22Rv1 (cell line): ENCODE measurements around the gene OR4B1.

Experiments
- H3K27ac ChIP-seq: fragments of 450-650 bp; 2 replicates; pipeline ENCODE4 v1.5.1; 2017
- ZFX ChIP-seq: fragments of 450-650 bp; IDR thresholded peaks from 2 replicates; pipeline ENCODE4 v1.6.1; 2017; ENCODE audit warnings: antibody characterized with exemption, borderline replicate concordance
- TF ChIP-seq, protein P1 (sequence below): fragments of 450-650 bp; IDR thresholded peaks from 2 replicates; pipeline ENCODE4 v1.5.1; 2017; ENCODE audit warnings: mild to moderate bottlenecking

OR4B1 gene, protein sequence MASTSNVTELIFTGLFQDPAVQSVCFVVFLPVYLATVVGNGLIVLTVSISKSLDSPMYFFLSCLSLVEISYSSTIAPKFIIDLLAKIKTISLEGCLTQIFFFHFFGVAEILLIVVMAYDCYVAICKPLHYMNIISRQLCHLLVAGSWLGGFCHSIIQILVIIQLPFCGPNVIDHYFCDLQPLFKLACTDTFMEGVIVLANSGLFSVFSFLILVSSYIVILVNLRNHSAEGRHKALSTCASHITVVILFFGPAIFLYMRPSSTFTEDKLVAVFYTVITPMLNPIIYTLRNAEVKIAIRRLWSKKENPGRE

DNA sequence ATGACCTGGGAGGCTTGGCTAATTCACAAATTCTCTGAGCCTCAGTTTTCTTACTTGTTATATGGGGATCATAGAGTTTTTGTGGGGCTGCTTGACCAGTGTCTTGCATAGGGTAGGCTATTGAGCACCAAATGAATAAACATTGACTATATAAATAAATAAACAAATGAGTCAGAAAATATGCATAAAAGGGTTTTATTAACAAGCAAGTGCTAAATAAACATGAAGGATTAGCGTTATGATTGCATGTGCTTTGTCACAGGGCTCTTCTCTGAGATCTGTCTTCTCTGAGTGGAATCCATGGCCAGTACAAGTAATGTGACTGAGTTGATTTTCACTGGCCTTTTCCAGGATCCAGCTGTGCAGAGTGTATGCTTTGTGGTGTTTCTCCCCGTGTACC, at the start of gene OR4B1:
Gene OR4B1, plus strand, starts transcription at position 301 of the 400 bp plus-strand sequence. Its CDS starts 0 bp downstream, at position 301.
- TF ChIP-seq, protein P1, sequence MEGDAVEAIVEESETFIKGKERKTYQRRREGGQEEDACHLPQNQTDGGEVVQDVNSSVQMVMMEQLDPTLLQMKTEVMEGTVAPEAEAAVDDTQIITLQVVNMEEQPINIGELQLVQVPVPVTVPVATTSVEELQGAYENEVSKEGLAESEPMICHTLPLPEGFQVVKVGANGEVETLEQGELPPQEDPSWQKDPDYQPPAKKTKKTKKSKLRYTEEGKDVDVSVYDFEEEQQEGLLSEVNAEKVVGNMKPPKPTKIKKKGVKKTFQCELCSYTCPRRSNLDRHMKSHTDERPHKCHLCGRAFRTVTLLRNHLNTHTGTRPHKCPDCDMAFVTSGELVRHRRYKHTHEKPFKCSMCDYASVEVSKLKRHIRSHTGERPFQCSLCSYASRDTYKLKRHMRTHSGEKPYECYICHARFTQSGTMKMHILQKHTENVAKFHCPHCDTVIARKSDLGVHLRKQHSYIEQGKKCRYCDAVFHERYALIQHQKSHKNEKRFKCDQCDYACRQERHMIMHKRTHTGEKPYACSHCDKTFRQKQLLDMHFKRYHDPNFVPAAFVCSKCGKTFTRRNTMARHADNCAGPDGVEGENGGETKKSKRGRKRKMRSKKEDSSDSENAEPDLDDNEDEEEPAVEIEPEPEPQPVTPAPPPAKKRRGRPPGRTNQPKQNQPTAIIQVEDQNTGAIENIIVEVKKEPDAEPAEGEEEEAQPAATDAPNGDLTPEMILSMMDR = no peak
- no peak for TF ChIP-seq ZFX
- no peak within 1 kb of the TSS for H3K27ac ChIP-seq

DNA sequence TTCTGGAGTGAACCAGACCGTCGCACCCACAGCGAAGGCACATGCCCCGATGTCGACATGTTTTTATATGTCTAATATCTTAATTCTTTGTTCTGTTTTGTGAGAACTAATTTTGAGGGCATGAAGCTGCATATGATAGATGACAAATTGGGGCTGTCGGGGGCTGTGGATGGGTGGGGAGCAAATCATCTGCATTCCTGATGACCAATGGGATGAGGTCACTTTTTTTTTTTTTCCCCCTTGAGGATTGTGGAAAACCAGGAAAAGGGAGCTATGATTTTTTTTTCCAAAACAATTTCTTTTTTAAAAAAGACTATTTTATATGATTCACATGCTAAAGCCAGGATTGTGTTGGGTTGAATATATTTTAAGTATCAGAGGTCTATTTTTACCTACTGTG, 49.2 kb upstream of the OR4B1 start:
- TF ChIP-seq, protein P1 = no peak
- no peak for TF ChIP-seq ZFX
- H3K27ac ChIP-seq = no peak overlapping the region

DNA sequence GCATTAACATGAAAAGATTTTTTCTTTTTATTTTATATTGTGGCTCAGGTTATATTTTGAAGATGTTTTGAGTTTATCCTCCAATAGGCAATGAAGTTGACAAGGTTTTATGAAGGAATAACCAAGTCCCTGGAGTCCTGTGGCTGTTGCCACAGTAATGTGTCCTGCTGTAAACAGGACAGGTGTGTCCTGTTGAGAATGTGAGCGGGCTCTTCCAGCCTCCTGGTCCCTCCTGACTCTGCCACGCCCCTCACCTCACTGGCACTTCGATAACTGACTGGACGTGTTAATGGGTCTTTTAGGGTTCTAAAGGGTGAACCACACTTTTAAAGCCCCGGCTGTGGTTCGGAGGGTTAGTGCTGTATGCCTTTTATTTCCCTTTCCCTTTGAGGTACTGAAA, 47.8 kb upstream of the OR4B1 start:
- no peak overlapping the region for H3K27ac ChIP-seq
- TF ChIP-seq, protein P1 = no peak
- TF ChIP-seq ZFX = no peak

DNA sequence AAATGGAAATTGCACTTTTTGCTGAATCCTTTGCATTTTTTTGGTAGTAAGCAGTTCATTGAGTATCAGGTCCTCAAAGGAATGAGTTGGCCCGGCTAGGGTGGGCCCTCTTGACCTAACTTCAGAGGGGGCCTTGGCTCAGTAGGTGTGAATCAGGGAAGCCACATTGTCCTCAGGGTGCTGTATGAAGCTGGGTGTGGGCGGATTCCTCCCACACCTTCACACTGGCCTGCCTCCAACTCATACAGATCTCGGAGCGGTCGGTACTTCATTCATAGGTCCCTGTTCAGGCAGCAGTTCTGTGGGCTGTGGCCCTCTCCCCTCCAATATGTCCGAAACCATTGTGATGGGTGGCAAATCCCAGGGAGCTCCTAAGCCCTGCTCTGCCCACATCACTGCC, 47.4 kb upstream of the OR4B1 start:
- TF ChIP-seq, protein P1 = no peak
- TF ChIP-seq ZFX = no peak
- H3K27ac ChIP-seq = no peak overlapping the region

DNA sequence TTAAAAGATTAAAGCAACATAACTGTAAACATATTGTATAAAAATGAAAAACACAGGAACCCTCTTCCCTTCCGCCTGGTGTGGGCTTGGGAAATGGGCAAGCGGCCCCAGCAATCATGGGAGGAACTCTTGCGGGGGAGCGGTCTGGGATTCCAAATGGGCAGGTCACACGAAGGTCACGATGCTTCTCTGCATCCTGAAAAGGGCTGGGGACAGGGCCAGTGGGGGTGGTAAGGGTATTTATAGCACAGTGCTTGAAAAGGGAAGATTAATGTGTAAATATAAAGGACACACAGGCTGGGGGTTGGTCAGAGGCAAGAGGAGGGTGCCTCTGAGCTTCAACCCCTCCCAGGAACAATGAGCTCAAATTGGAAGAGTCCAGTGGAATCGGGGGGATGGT, 46.9 kb upstream of the OR4B1 start:
- H3K27ac ChIP-seq = no peak overlapping the region
- TF ChIP-seq, protein P1 = no peak
- no peak for TF ChIP-seq ZFX

DNA sequence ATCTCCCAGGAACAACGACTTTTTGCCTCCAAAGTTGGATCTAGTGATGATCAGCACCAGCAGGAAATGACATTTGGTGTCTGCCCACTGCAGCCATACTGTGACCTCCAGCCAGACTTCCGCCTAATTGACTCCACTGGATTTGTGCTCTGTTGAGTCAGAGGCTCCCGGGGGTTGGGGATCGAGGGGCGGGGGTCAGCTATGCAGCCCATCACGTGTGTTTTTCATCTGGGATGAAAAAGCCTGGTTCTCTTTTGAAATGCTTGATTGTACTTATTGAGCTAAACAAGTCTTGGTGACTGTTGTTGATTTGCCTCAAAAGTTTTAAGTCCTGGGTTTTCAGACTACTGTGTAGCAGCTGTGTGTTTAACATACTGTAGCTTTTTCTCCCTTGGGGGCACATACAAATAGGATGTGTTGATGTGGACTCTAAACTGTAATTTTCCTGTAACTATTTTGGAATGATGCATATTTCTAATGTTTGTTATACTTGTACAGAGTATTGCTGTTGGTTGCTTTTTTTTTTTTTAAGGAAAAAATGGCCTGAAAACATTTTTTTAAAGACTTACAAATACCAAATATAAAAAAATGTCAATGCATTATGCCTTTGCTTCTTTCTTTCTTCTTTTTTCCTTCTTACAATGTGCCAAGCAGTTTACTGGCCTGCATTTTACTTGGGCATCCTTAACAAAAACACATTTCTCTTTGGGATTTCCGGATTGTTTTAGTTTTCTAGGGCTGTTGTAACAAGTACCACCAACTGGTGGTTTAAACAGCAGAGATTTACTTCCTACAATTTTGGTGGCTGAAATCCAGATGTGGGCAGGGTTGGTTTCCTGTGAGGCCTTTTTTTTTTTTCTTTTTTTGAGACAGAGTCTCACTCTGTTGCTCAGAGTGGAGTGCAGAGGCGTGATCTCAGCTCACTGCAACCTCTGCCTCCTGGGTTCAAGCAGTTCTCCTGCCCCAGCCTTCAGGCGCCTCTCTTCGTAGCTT, 46.1 kb upstream of the OR4B1 start:
- TF ChIP-seq ZFX = no peak
- TF ChIP-seq, protein P1 = no peak
- no peak overlapping the region for H3K27ac ChIP-seq
